DOHH2 (cell line): ENCODE measurements around the gene TRIM67.

Source experiments
- CTCF ChIP-seq: fragments of 200-600 bp; sonication (generic); IDR thresholded peaks from one replicate; pipeline ENCODE4 v1.5.1; 2014; ENCODE audit warnings: antibody characterized with exemption, mild to moderate bottlenecking, low read depth, low read length; ENCODE audit not compliant: poor library complexity, severe bottlenecking
- EZH2phosphoT487 ChIP-seq: fragments of 200-600 bp; sonication (generic); IDR thresholded peaks from 2 replicates; pipeline ENCODE4 v1.6.1; 2017; ENCODE audit warnings: borderline replicate concordance, mild to moderate bottlenecking, antibody characterized with exemption, low read length, moderate library complexity, mixed read lengths

- TF ChIP-seq CTCF (no peak), EZH2phosphoT487 (no peak)
These were observed 17.1 kb downstream of the TRIM67 start for GRCh38 chr1:231178970-231179369.
